ENCODE measurements around the gene SLC25A29.
"Not testable (repeated sequence)": the region's sequence is repeated elsewhere in the genome, so short reads cannot be mapped to it uniquely, and the experiment has no call there.

Gene SLC25A29

GRCh38 chr14:100330388-100330931 lies 24.2 kb upstream of the SLC25A29 start:
- peak; percentile 33 for DNase-seq

DNA sequence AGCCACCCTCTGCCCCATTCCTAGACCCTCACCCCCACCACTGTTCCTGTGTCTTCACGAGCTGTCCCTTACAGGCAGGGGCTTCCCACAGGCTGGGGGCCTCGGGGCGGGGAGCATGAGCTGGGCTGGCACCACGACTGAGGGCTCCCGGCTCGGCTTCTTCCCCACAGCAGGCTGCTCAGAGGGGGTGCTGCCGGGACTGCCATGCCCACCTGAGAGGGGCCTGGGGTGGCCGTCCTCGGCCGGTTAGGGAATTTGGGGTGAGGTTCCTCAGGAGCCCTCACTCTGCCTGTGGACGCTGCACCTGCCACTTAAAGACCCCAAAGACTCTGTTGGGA lies 23.7 kb upstream of the SLC25A29 start:
- no peak for DNase-seq

DNA sequence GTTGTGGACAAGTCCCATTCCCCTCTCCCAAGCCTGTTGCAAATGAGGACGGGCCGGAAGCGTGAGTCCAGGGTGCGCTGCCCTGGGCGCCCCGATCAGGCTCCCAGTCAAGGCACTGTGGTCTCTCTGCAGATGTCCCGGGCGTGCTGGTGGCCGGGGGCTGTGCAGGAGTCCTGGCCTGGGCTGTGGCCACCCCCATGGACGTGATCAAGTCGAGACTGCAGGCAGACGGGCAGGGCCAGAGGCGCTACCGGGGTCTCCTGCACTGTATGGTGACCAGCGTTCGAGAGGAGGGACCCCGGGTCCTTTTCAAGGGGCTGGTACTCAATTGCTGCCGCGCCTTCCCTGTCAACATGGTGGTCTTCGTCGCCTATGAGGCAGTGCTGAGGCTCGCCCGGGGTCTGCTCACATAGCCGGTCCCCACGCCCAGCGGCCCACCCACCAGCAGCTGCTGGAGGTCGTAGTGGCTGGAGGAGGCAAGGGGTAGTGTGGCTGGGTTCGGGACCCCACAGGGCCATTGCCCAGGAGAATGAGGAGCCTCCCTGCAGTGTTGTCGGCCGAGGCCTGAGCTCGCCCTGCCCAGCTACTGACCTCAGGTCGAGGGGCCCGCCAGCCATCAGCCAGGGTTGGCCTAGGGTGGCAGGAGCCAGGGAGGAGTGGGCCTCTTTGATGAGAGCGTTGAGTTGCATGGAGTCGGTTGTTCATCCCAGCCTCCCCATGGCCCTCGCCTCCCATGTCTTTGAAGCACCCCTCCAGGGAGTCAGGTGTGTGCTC lies 23.2 kb upstream of the SLC25A29 start:
- no peak for DNase-seq

- DNase-seq, result no peak
These were observed 22.4 kb upstream of the SLC25A29 start for GRCh38 chr14:100328495-100329163.

DNA sequence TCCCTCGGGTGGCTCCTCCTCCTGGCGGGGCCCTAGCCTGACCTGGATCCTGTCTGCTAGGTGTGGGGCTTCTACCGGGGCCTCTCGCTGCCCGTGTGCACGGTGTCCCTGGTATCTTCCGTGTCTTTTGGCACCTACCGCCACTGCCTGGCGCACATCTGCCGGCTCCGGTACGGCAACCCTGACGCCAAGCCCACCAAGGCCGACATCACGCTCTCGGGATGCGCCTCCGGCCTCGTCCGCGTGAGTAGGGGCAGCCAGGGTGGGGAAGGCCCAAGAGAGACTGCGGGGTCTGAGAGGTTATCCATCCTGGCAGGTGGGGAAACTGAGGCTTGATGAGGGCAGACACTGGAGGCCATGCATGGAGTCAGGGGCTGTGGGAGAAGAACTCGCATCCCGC lies 20.9 kb upstream of the SLC25A29 start:
- no peak for DNase-seq

DNA sequence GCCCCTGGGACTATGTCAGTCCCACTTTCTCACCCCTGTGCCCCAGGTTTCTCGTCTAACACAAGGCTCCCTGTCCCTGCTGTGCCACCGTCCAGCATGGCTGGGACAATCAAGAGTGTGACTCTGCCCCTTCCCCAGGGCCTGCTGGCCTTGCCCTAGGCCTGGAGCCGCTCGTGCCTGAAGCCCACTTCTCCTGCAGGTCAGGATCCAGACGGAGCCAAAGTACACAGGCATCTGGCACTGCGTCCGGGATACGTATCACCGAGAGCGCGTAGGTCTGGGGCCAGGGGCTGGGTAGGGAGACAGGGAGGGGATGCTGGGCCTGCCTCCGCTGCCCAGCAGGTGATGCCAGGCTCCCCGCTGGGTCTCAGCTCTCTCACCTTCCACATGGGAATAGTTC lies 19.7 kb upstream of the SLC25A29 start:
- peak; percentile 33 for DNase-seq

DNA sequence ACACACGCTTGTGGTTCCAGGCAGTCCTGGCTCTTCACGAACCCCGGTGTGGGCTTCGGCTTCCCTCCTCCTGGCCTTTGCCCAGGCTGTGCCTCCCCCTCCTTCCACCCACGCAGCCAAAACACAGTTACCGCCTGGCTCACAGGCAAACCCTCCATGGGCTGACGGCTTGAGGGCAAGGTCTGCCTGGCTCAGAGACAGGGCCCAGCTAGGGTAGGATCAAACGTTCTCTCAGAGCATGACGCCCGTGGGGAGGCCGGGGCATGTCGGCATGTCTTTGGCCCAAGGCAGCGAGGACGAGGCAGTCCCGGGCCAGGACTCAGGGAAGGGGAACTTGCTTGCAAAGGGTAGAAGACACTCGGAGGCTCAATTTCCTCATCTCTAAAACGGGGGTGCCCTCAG lies 19.0 kb upstream of the SLC25A29 start:
- no peak for DNase-seq

- no peak for DNase-seq
These were observed 17.7 kb upstream of the SLC25A29 start for GRCh38 chr14:100323942-100324307.

GRCh38 chr14:100323121-100323941 lies 17.1 kb upstream of the SLC25A29 start, which contains the start of gene SLC25A47:
SLC25A47 (plus strand) TSS chr14:100323339; CDS start chr14:100323415, 76 bp downstream.
- no peak for DNase-seq

DNA sequence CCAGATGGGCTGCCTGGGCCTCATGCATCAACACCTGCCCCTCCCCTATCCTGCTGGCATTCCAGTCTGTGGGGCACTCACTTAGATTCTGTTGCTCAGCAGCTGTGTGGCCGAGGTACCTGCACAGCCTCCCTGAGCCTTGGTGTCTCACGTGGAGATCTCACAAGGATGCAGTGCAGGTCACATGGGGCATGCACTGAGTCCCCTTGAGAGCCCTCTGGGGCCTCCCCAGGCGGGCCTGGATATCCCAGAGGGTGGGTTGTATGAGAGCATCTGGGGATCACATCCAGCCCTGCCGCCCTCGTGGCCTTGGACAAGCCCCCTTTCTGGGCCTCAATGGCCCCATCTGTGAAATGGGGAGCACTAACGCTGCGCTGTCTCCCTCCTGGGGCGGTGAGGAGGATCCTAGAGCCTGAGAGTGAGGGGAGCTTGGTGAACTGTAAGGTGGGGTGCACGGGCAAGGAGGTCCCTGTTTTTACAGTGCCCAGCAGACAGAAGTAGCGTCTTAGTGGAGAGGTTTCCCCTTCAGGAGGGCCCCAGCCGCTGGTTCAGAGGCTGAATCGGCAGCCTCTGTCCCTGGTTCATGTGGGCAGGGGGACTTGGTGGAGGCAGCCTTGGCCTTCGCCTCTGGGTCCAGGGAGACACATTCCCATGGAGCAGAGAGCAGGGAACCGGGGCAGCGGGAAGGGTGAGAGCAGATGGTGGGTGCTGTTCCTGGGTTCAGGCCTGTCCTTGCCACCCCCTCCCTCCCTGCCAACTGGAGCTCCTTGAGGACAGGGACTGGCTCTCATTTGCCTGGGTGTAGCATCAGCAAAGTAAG lies 16.1 kb upstream of the SLC25A29 start:
- DNase-seq, result no peak

GRCh38 chr14:100321473-100322137 lies 15.4 kb upstream of the SLC25A29 start:
- DNase-seq, result peak; percentile 79

DNA sequence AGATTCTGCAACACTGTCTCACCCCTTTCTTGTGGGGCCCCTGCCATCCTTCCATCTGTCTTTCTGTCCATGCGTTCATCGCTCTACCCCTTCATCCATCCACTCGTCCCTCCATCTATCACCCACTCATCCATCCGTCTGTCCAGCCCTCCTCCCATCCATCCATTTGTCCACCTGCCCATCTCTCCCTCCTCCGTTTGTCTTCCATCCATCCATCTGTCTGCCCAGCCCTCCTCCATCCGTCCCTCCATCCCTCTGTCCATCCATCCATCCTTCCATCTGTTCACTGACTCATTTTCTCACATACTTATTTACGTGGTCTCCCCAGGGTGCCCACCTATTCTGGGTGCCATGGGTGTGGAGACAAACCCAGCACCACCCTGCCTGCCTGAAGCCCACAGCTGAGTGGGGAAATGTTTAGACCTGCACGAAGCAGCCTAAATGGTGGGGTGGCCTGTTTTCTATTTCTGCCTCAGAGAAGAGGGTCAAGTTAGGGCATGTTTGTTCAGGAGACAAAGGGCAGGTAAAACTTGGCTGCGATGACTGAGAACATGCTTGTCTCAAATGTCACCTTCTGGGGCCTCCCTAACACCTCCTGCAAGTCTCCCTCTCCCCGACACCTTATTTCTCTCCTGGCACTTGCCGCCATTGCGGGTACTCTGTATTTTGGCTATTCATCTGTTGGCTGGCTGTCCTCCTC lies 14.1 kb upstream of the SLC25A29 start:
- DNase-seq, result peak; percentile 40

GRCh38 chr14:100317912-100318808 lies 11.9 kb upstream of the SLC25A29 start:
- DNase-seq, result peak; percentile 40

DNA sequence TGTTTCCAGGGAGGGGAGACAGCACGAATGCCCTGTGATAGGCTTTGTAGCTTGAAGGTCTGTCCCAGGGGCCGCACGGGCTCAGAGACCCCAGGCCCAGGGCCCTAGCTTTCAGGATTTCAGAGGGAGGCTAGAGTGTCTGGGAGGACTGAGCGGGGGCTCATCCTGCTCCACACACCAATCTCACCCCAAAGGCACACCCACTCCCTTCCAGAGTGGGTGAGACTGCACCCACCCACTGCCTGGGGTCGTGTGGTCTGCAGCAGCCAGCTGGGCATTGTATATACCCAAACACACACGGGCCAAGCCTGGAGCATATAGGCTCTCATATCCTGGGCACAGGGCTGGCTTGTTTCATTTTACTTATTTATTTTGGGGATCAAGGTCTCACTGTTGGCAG lies 11.1 kb upstream of the SLC25A29 start:
- no peak for DNase-seq

- DNase-seq, result no peak
These were observed 8.5 kb upstream of the SLC25A29 start for GRCh38 chr14:100314724-100315123.

DNA sequence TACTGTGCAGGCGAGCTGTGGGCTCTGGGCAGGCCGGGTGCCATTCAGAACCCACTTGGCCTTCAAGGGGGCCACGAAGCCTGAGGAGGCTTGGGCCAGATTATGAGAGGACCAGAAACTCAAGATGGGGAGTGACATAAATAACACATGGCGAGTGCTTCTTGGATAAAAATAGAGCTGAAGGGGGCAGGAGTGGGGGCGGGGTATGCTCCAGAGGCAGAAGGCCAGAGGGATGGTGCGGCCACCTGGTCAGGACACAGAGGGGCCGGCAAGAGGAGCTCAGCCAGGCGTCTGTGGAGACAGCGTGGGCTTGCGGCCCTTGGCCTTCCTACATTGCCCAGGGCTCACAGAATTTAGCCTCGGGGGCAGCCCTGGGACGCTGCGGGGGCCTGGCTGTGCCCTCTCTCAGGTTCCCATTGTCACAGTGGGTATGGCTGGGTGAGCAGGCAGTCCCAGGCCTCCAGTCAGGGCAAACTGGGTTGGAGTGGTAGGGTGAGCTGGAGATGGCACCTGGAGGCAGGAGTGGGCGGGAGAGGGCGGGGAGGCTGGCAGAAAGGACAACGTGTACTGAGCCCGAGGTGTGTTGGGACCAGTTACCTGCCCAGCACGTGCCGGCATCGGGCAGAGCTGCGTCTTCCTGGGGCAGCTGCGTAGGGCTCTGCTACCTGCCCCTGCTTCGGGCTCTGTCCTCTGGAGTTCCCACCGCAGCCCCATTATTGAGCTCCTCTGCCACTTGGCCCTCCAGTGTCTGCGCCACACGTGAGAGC lies 7.4 kb upstream of the SLC25A29 start:
- DNase-seq, result no peak

DNA sequence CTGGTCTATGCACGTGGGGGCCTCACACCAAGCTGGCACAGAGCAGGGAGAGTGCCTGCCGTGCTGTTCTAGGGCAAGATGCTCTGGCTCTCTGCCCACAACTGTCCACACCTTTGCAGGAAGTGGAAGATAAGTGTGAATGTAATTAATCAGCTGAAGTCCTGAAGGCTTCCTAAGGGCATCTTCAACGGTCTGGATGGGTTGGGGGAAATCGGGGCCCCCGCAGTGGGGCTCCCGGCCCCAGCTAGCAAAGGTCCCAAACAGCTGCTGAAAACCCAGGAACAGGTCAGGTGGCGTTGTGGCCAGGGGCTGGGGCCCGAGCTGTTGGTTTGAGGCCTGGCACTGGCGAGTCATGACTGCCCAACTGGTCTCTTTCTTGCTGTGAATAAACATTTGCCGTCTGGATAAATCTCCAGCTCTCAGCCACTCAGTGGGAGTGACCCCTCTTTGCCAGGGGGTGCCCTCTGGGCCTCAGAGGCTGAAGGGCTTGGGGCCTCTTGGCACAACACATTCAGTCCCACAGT lies 6.7 kb upstream of the SLC25A29 start:
- DNase-seq, result peak; percentile 82

DNA sequence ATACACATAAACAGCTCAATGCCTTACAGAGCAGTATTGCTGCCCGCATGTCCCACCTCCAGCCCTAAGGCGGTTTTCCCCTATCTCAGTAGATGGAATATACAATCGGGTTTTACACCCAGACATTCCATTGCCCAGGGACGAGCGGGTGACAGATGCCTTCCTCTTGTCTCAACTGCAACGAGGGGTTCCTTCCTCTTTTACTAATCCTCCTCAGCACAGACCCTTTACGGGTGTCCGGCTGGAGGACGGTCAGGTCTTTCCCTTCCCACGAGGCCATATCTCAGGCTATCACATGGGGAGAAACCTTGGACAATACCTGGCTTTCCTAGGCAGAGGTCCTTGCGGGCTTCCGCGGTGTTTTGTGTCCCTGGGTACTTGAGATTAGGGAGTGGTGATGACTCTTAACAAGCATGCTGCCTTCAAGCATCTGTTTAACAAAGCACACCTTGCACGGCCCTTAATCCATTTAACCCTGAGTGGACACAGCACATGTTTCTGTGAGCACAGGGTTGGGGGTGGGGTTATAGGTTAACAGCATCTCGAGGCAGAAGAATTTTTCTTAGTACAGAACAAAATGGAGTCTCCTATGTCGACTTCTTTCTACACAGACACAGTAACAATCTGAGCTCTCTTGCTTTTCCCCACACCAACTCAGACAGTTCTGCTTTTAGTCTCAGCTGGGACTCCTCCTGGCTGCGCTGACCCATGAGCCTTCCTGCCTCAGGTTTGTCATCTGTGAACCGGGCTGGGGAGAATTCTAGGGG lies 6.0 kb upstream of the SLC25A29 start:
- not testable (repeated sequence) for DNase-seq
